Measurements from ENCODE around the gene EPHB3.

DNA sequence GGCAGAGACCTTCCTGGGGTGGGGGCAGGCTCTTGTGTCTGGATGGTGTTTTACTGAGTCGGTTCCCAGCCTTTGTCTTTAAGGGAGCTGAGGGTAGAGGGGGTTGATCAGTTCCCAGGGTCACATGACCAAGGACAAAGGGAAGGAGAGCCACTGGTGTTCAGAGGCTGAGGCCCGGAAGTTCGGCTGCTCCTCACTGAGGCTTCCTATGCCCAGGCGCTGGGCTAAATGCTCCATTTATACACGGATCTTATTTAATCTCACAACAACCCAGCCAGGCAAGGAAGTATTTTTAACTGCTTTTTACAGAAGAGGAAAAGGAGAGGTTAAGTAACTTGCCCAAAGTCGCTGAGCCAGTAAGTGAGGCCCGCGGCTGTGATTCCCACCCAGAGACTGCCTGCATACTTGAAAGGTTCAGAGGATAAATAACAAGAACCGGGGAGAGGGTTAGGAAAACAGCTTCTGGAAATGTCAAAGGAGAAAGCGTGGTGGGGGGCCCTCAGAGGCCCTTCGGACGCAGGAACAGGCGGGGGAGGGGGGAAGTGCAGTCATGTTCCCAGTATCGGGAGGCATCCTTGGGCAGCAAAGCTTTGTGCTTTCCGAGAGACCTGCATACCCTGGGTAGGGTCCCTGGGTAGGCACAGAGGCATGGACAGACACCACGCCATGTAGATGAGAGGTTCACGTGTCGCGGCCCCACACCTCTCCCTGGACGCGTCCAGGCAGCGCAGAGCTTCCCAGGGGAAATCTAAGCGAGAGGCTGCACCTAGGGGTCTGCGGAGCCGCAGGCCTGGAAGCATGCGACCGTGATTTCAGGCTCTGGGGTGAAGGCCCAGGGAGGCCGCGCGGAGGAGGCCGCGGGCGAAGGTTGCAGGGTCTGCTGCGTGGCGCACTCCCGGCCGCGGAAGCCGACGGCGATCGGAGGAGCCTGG lies 21.3 kb downstream of the EPHB3 start:
- TF ChIP-seq, protein P1, sequence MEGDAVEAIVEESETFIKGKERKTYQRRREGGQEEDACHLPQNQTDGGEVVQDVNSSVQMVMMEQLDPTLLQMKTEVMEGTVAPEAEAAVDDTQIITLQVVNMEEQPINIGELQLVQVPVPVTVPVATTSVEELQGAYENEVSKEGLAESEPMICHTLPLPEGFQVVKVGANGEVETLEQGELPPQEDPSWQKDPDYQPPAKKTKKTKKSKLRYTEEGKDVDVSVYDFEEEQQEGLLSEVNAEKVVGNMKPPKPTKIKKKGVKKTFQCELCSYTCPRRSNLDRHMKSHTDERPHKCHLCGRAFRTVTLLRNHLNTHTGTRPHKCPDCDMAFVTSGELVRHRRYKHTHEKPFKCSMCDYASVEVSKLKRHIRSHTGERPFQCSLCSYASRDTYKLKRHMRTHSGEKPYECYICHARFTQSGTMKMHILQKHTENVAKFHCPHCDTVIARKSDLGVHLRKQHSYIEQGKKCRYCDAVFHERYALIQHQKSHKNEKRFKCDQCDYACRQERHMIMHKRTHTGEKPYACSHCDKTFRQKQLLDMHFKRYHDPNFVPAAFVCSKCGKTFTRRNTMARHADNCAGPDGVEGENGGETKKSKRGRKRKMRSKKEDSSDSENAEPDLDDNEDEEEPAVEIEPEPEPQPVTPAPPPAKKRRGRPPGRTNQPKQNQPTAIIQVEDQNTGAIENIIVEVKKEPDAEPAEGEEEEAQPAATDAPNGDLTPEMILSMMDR (IDR thresholded peaks at IDR 0.05; ENCODE audit: low read length) = no peak
- no peak for TF ChIP-seq EZH2 (optimal IDR thresholded peaks at IDR 0.05; ENCODE audit: low read depth, low read length)
